GM12801 (cell line): ENCODE data around the gene MFRP.

Source experiments
- TF ChIP-seq, protein P1 (sequence below): IDR thresholded peaks from one replicate; pipeline ENCODE4 v1.5.1; 2011; ENCODE audit warnings: control low read depth; ENCODE audit not compliant: insufficient read length; ENCODE audit errors: extremely low read depth

Gene MFRP

DNA sequence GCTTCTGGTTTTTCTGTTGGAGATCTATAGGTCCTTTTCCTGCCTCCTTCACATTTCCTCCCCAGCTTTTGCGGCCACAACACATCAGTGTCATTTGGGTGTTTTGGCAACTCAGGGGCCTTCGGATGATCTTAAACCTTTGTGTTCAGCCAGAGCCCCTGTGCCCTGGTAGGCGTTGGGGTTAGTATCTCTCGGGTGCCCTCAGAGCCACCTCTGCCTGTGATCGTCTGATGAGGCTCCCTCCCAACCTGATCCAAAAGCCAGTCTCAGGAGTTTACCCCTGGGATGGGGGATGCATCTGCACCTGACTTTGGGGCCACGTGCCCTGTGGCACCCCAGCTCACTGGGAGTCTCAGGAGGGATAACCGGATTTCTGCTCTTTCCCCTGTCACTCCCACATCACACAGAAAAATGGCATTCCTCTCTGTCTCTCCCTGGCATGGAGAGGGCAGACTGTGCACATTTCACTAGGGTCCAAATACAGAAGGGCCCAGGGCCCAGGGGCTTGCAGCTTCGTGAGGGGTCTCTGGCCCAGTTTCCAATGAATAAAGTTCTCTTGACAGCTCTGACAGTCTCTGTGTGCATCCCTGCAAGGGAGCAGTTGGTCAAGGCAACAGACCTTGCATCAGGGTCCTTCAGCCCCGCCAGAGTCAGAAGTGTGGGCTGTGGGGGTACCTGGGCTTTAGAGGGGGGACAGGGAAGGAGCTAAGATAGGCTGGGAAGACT lies 9.6 kb downstream of the MFRP start:
- TF ChIP-seq, protein P1, sequence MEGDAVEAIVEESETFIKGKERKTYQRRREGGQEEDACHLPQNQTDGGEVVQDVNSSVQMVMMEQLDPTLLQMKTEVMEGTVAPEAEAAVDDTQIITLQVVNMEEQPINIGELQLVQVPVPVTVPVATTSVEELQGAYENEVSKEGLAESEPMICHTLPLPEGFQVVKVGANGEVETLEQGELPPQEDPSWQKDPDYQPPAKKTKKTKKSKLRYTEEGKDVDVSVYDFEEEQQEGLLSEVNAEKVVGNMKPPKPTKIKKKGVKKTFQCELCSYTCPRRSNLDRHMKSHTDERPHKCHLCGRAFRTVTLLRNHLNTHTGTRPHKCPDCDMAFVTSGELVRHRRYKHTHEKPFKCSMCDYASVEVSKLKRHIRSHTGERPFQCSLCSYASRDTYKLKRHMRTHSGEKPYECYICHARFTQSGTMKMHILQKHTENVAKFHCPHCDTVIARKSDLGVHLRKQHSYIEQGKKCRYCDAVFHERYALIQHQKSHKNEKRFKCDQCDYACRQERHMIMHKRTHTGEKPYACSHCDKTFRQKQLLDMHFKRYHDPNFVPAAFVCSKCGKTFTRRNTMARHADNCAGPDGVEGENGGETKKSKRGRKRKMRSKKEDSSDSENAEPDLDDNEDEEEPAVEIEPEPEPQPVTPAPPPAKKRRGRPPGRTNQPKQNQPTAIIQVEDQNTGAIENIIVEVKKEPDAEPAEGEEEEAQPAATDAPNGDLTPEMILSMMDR, result no peak

DNA sequence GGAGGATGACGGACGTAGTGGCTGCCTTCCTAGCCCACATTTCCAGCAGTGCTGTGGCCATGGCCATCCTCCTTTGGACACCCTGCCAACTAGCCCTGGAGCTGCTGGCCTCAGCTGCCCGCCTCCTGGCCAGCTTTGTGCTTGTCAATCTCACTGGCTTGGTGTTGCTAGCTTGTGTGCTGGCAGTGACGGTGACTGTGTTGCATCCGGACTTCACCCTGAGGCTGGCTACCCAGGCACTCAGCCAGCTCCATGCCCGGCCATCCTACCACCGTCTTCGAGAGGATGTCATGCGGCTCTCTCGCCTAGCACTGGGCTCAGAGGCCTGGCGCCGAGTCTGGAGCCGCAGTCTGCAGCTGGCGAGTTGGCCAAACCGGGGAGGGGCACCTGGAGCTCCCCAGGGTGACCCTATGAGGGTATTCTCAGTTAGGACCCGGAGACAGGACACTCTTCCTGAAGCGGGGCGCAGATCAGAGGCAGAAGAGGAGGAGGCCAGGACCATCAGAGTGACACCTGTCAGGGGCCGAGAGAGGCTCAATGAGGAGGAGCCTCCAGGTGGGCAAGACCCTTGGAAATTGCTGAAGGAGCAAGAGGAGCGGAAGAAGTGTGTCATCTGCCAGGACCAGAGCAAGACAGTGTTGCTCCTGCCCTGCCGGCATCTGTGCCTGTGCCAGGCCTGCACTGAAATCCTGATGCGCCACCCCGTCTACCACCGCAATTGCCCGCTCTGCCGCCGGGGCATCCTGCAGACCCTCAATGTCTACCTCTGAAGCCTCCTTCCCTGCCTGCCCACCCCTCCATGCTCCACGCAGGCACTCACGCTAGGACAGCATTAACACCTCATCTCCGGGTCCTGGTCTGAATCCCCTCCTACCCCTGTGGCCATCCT lies 10.6 kb downstream of the MFRP start:
- TF ChIP-seq, protein P1, result no peak

DNA sequence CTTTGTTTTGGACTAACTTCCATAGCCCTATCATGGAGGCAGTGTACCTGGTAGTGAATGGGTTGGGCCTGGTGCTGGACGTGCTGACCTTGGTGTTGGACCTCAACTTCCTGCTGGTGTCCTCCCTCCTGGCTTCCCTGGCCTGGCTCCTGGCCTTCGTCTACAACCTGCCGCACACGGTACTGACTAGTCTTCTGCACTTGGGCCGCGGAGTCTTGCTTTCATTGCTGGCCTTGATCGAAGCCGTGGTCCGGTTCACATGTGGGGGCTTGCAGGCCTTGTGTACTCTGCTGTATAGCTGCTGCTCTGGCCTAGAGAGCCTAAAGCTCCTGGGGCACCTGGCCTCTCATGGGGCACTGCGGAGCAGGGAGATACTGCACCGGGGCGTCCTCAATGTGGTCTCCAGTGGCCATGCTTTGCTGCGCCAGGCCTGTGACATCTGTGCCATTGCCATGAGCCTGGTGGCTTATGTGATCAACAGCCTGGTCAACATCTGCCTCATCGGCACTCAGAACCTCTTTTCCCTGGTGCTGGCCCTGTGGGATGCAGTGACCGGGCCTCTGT lies 11.3 kb downstream of the MFRP start:
- TF ChIP-seq, protein P1, result no peak

DNA sequence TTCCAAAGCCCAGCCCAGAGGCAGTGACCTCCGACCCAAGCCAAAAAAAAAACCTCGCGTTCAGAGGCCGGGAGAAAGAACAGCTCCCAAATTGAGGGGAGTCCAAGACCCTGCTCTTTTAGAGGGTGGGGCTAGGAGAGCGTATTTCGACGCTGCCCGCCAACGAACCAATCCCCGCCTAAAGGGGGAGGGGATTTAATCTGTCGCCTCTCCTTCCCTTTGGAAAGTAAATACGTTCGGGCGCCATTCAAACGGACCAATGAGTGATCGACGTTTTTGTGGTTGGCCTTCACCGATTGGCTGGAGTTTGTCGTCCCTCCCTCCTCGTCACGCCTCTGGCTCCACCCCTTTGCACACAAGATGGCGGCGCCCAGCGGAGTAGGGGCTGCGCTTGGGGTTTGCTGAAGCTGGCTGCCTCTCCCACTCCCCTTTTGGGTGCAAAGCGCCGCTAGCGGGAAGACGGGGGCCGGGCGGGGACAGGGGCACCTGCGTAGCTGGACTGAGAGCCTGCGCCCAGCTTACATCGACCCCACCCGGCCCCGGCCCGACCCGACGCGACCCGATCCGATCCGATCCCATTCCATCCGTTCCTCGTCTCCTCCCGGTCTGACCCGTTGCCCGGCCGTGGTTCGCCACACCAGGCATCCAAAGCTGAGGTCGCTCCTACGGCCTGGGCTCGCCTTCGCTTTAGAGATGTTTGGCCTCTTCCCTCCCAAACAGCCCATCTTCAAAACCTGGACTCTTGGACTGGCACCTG lies 12.2 kb downstream of the MFRP start, which contains the start of gene RNF26:
Gene RNF26, plus strand, starts transcription at position 354 of the 757 bp plus-strand sequence. CDS start 596 bp downstream, outside the sequence.
- TF ChIP-seq, protein P1, result no peak

DNA sequence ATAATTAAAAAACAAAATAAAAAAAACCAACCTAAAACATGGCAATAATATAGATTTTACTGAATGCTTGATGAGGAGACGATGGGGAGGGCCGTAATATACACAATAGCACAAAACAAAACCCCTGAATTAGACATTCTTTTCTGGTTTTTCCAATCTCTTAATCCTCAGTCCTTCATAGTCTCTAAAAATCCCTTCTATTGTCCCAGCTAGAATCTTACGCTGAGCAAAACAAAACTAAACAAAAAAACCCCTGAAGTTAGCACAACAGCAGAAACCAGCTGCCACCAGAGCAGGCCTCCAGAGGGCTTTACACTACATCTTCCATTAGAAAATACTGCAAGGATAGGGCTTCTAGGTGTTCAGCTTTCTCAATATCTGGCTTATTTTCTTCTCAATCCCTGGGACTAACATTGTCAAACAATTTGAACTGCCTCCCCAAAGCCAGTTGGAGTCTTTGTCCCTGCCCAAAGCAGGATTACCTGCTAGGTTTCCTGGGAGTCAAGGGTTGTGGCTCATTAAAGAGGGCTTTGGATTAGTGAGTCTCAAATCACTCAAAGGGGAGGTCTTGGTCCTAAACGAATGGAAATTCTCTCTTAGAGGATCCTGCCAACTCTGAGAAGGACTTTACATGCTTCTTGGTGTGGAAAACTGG lies 14.3 kb downstream of the MFRP start:
- TF ChIP-seq, protein P1, result no peak

DNA sequence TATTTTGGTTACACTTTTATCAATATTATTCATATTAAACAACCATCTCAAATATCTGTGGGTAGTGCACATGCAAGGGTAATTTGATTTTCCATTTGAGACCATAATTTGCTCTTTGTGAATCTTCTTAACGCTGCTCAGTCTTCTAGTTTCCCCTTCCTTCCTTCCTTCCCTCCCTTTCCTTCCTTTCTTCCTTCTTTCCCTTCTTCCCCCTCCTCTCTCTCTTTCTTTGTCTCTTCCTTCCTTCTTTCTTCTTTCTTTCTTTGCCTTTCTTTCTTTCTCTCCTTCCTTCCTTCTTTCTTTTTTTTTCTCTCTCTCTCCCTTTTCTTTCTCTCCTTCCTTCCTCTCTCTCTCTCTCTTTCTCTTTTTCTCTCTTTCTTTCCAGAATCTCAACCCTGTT lies 16.3 kb downstream of the MFRP start:
- TF ChIP-seq, protein P1, result no peak
